H9 (cell line): ENCODE results near the gene COIL. TPM values are rescaled to one million over a fixed set of nuclear protein-coding genes. Genes with fewer than 3 reads are reported as not detected.

Source experiments
- DNase-seq: peaks from one replicate; pipeline ENCODE4 v3.0.0-alpha.2; 2017
- H2AFZ ChIP-seq: one replicate; pipeline ENCODE4 v1.6.1; 2013; ENCODE audit warnings: mild to moderate bottlenecking, low read length, control low read depth, moderate library complexity
- H2AK5ac ChIP-seq: 2 replicates; pipeline ENCODE4 v1.6.1; 2013; ENCODE audit warnings: low read length, control low read depth, mixed read lengths; ENCODE audit not compliant: insufficient read length
- H2BK120ac ChIP-seq: one replicate; pipeline ENCODE4 v1.6.1; 2013; ENCODE audit warnings: low read depth, mild to moderate bottlenecking, low read length, control low read depth, inconsistent platforms; ENCODE audit not compliant: poor library complexity, severe bottlenecking
- H2BK12ac ChIP-seq: 2 replicates; pipeline ENCODE4 v1.6.1; 2013; ENCODE audit warnings: low read length, control low read depth, mixed read lengths, low read depth; ENCODE audit not compliant: insufficient read length
- H2BK15ac ChIP-seq: 2 replicates; pipeline ENCODE4 v1.6.1; 2013; ENCODE audit warnings: low read depth, low read length, control low read depth
- H2BK20ac ChIP-seq: one replicate; pipeline ENCODE4 v1.6.1; 2013; ENCODE audit warnings: low read depth, mild to moderate bottlenecking, low read length, control low read depth, inconsistent platforms; ENCODE audit not compliant: poor library complexity, severe bottlenecking
- H2BK5ac ChIP-seq: 2 replicates; pipeline ENCODE4 v1.6.1; 2013; ENCODE audit warnings: low read length, control low read depth, mixed read lengths; ENCODE audit not compliant: insufficient read length
- H3K14ac ChIP-seq: 2 replicates; pipeline ENCODE4 v1.6.1; 2013; ENCODE audit warnings: low read length, control low read depth; ENCODE audit not compliant: insufficient read depth
- H3K18ac ChIP-seq: 2 replicates; pipeline ENCODE4 v1.6.1; 2013; ENCODE audit warnings: low read depth, mild to moderate bottlenecking, mixed read lengths, low read length, control low read depth; ENCODE audit not compliant: insufficient read length
- H3K23ac ChIP-seq: 2 replicates; pipeline ENCODE4 v1.6.1; 2013; ENCODE audit warnings: low read length, control low read depth, mixed read lengths, low read depth; ENCODE audit not compliant: insufficient read length
- H3K23me2 ChIP-seq: 2 replicates; pipeline ENCODE4 v1.6.1; 2013; ENCODE audit warnings: low read depth, mild to moderate bottlenecking, mixed read lengths, low read length, control low read depth; ENCODE audit not compliant: insufficient read length, poor library complexity, severe bottlenecking
- H3K27ac ChIP-seq: 2 replicates; pipeline ENCODE4 v1.5.1; 2013; ENCODE audit warnings: low read length, control low read depth, mixed read lengths, low read depth; ENCODE audit not compliant: insufficient read length
- H3K27me3 ChIP-seq: 2 replicates; pipeline ENCODE4 v1.6.1; 2013; ENCODE audit warnings: low read length, control low read depth, inconsistent platforms; ENCODE audit not compliant: insufficient read depth
- H3K4ac ChIP-seq: 2 replicates; pipeline ENCODE4 v1.6.1; 2013; ENCODE audit warnings: low read depth, mild to moderate bottlenecking, control low read depth, inconsistent platforms, low read length, moderate library complexity
- H3K4me1 ChIP-seq: 2 replicates; pipeline ENCODE4 v1.6.1; 2013; ENCODE audit warnings: low read length, control low read depth, inconsistent platforms; ENCODE audit not compliant: insufficient read depth
- H3K4me2 ChIP-seq: 2 replicates; pipeline ENCODE4 v1.6.1; 2013; ENCODE audit warnings: low read length, control low read depth, mixed read lengths; ENCODE audit not compliant: insufficient read length, insufficient read depth
- H3K56ac ChIP-seq: 2 replicates; pipeline ENCODE4 v1.6.1; 2013; ENCODE audit warnings: low read depth, mild to moderate bottlenecking, mixed read lengths, low read length, control low read depth; ENCODE audit not compliant: insufficient read length
- H3K79me1 ChIP-seq: 2 replicates; pipeline ENCODE4 v1.6.1; 2013; ENCODE audit warnings: low read depth, mild to moderate bottlenecking, moderate library complexity, low read length, control low read depth, inconsistent platforms; ENCODE audit not compliant: insufficient read depth, poor library complexity, severe bottlenecking
- H3K79me2 ChIP-seq: 2 replicates; pipeline ENCODE4 v1.6.1; 2013; ENCODE audit warnings: low read length, control low read depth, inconsistent platforms; ENCODE audit not compliant: insufficient read depth
- H3K9ac ChIP-seq: 2 replicates; pipeline ENCODE4 v1.6.1; 2013; ENCODE audit warnings: low read length, control low read depth, mixed read lengths; ENCODE audit not compliant: insufficient read length; ENCODE audit errors: extremely low read depth
- H3K9me3 ChIP-seq: one replicate; pipeline ENCODE4 v1.6.1; 2013; ENCODE audit warnings: low read depth, low read length, inconsistent platforms; ENCODE audit not compliant: control insufficient read depth
- H3T11ph ChIP-seq: one replicate; pipeline ENCODE4 v1.6.1; 2013; ENCODE audit warnings: mild to moderate bottlenecking, low read length, control low read depth, inconsistent platforms
- H4K20me1 ChIP-seq: one replicate; pipeline ENCODE4 v1.6.1; 2013; ENCODE audit not compliant: control insufficient read depth, insufficient read length, insufficient read depth
- H4K5ac ChIP-seq: 2 replicates; pipeline ENCODE4 v1.6.1; 2013; ENCODE audit warnings: low read depth, mild to moderate bottlenecking, mixed read lengths, low read length, control low read depth; ENCODE audit not compliant: insufficient read length
- H4K8ac ChIP-seq: replicated peaks from 2 replicates; pipeline ENCODE4 v1.6.1; 2013; ENCODE audit warnings: low read length, control low read depth, mixed read lengths, low read depth; ENCODE audit not compliant: insufficient read length
- H4K91ac ChIP-seq: 2 replicates; pipeline ENCODE4 v1.6.1; 2013; ENCODE audit warnings: low read depth, mild to moderate bottlenecking, moderate library complexity, mixed read lengths, low read length, control low read depth; ENCODE audit not compliant: insufficient read length
- H3K27ac Mint-ChIP-seq, 3 experiments: 2 replicates in 2 of 3; 3 replicates in 1 of 3; pipeline ENCODE4 v1.8.0; 2020 to 2021; ENCODE audit warnings: mixed read lengths in 3 of 3, mild to moderate bottlenecking in 1 of 3, moderate library complexity in 1 of 3
- H3K27me3 Mint-ChIP-seq: 2 replicates; pipeline ENCODE4 v1.8.0; 2021; ENCODE audit warnings: low read depth, mild to moderate bottlenecking, moderate library complexity, mixed read lengths
- H3K36me3 Mint-ChIP-seq, 3 experiments: 2 replicates in 2 of 3; 3 replicates in 1 of 3; pipeline ENCODE4 v1.8.0; 2020 to 2021; ENCODE audit warnings: low read depth in 3 of 3, mixed read lengths in 3 of 3; ENCODE audit not compliant: insufficient read depth in 1 of 3
- H3K4me1 Mint-ChIP-seq, 2 experiments: 2 replicates each; pipeline ENCODE4 v1.8.0; 2020; ENCODE audit warnings: mixed read lengths in 2 of 2
- H3K4me3 Mint-ChIP-seq, 2 experiments: 2 replicates in 1 of 2; 3 replicates in 1 of 2; pipeline ENCODE4 v1.8.0; 2020 to 2021; ENCODE audit warnings: mild to moderate bottlenecking in 2 of 2, mixed read lengths in 2 of 2, moderate library complexity in 1 of 2
- H3K9me3 Mint-ChIP-seq, 2 experiments: 2 replicates in 1 of 2; 3 replicates in 1 of 2; pipeline ENCODE4 v1.8.0; 2020; ENCODE audit warnings: mild to moderate bottlenecking in 2 of 2, mixed read lengths in 2 of 2, moderate library complexity in 1 of 2
- CTCF ChIP-seq: fragments of 200-600 bp; sonication (generic); conservative IDR thresholded peaks from 3 replicates; pipeline ENCODE4 v1.8.0; 2021; ENCODE audit warnings: antibody characterized with exemption, mild to moderate bottlenecking
- WGBS: extraction: QIAGEN DNeasy Blood & Tissue Kit; methylation state at CpG from one replicate; pipeline ENCODE4 v1.1.7; 2013; ENCODE audit warnings: missing lambda C conversion rate, low lambda C conversion rate, mixed read lengths; ENCODE audit not compliant: insufficient read length; ENCODE audit errors: extremely low coverage; 5-methylcytosine and 5-hydroxymethylcytosine counted together
- total RNA-seq: library from RNA; stranded (reverse); gene quantifications from 2 replicates; pipeline ENCODE4 v1.2.1, GENCODE V29; 2021

Gene COIL
- total RNA-seq, 1 experiment from 2014 or later: 21.5 TPM

- Histone ChIP-seq H4K91ac (no peak overlapping the region), H4K5ac (no peak overlapping the region), H3K14ac (no peak overlapping the region), H3K79me1 (no peaks in the 10 kb centered on the region), H3K18ac (no peak overlapping the region), H3K23me2 (no peaks in the 10 kb centered on the region), H3K4ac (no peak overlapping the region), H2BK20ac (no peak overlapping the region), H2AK5ac (no peak overlapping the region), H3K23ac (no peak overlapping the region), H2BK5ac (no peak overlapping the region), H2BK15ac (no peak overlapping the region), H2BK12ac (no peak overlapping the region), H3K27ac (no peak overlapping the region), H3K4me2 (no peak overlapping the region), H4K8ac (no peak overlapping the region), H4K20me1 (no peaks in the 10 kb centered on the region), H3K4me1 (no peaks in the 10 kb centered on the region), H3K79me2 (no peaks in the 10 kb centered on the region), H3K9ac (no peak overlapping the region), H3K56ac (no peak overlapping the region), H2BK120ac (no peak overlapping the region), H3K27me3 (no peaks in the 10 kb centered on the region), H3K9me3 (peaks cover 12% of the 10 kb centered on the region), H3T11ph (no peak overlapping the region), H2AFZ (no peak overlapping the region)
- H3K4me3 Mint-ChIP-seq: no peak overlapping the region
- H3K27ac Mint-ChIP-seq: no peak overlapping the region
- WGBS: no CpG with 5 or more reads among the region's 1 CpG
- H3K4me1 Mint-ChIP-seq: peaks cover 17 to 27% of the 10 kb centered on the region in 2 experiments
- H3K9me3 Mint-ChIP-seq: peaks cover 13 to 18% of the 10 kb centered on the region in 2 experiments
- H3K27me3 Mint-ChIP-seq: no peaks in the 10 kb centered on the region
- H3K36me3 Mint-ChIP-seq: peaks cover 38 to 79% (median 45%) of the 10 kb centered on the region in 3 experiments
- no peak for DNase-seq
- TF ChIP-seq CTCF: no peak
Observed at GRCh38 chr17:56892333-56892732, 68.5 kb downstream of the COIL start.
